CD4-positive, alpha-beta T cell treated with Interleukin-2 at 100 ng/mL for 4 hours (primary cell): ENCODE results near the gene ESAM.
"Not testable (repeated sequence)": the region's sequence is repeated elsewhere in the genome, so short reads cannot be mapped to it uniquely, and the experiment has no call there.

Experiments
- DNase-seq: peaks from one replicate; pipeline ENCODE4 v3.0.0-alpha.2; 2020; ENCODE audit warnings: low spot score

The ESAM gene

DNA sequence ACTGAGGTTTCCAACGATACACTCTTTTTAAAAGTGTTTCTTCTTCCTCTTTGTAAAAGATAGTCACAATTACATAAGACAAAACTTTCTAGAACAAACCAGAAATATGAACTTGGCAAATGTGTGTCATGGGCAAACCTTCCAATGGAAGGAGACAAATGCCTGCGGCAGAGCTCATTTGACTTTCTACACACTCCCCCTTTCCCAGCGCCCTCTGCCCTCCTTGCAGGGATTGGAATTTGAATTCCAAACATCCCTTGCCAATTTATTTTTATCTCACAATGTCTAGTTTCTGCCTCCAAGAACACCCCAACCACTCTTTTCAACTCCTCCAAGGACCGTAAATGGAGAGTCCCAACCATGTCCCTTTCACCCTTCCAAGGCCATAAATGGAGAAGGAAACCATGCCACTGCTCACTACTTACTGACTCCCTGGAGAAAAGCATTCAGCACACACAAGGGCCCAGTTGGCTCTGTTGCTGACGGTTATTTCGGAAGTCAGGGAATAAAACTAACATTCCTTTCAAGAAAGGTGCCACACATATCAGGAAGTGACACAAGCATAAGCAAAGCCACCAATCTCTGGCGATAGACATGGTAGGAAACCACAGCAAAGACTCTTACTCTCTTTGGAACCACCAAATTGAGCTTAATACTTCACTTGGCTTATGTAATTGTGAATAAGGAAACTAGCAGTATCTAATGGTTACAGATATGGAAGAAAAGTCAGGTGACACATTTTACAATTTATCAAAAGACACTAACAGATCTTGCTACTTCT, 15.0 kb upstream of the ESAM start:
- DNase-seq = no peak

DNA sequence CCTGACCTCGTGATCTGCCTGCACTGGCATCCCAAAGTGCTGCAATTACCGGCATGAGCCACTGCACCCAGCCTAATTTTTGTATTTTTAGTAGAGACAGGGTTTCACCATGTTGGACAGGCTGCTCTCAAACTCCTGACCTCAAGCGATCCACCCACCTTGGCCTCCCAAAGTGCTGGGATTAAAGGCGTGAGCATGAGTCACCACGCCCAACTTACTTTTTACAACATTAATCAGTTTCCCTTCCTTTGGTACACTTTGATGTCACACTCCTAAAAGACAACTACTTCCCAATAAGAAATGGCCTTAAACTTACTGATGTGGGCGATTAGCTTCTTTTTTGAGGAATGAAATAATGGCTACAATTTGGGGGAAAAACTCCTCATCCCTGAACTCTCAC, 8.9 kb upstream of the ESAM start:
- not testable (repeated sequence) for DNase-seq

DNA sequence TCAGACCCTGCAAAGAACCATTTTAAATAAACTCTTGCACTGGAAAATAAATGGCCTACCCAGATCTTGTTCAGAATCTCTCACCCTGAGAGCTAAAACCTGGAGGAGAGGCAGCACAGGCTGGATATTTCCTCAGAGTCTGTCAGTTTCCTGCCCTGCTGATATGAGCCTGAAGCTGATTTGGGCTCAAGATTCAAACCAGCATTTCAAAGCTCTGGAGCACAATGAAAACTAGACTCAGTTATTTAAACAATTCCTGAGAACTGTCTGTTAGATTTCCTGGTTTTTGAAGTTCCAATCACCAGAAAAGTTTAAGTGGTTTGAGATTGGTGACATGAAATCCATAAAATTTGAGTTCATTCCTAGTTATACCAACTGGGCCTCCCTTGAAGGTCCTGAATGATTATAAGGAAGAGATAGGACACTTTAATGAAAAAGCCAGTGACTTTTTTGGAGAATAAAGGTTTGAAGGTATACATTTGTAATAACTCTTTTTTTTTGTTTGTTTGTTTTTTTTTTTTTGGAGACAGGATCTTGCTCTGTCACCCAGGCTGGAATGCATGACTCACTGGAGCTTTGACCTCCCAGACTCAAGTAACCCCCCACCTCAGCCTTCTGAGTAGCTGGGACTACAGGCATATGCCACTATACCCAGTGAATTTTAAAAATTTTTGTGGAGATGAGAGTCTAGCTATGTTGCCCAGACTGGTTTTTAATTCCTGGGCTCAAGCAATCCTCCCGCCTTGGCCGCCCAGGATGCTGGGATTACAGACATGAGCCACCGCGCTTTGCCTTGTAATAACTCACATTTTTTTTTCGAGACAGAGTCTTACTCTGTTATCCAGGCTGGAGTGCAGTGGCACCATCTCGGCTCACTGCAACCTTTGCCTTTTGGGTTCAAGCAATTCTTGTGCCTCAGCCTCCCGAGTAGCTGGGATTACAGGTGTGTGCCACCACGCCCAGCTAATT, 8.0 kb upstream of the ESAM start:
- DNase-seq = no peak

DNA sequence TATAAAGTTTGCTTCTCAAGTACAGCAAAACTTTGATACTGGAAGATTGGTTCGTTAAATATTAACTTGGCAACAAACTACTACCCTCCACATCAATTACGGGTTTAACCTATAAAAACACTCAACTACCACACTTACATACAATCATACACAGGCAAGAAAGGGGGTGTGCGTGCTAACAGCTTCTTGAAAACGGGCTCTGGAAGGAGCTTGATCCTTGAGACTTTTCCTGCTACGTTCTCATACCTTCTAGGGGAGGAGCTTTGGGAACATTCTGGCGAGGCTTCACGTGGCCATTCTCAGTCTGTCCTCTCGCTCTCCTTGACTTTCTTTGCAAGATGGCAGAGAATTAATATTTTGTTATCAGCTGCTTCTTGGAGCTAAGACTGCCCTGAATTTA, 6.8 kb upstream of the ESAM start:
- no peak for DNase-seq

DNA sequence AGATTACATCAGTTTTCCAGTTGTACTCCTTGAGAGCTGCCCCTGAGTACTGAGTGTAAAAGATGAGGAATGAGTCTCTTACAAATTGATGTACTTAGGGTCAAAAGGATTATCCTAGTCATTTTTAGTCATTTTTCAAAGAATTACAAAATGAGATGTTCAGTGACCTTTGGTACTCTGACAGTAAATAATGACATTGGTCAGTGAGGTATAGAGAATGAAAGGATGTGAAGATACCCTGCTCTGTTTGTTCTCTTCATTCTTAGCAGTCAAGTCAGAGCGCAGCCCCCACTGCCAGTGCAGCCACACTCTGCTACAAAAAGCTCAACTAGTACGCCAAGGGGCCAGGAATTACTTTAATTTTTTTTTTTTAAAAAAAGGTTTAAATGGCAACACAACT, 4.1 kb upstream of the ESAM start:
- DNase-seq = no peak

DNA sequence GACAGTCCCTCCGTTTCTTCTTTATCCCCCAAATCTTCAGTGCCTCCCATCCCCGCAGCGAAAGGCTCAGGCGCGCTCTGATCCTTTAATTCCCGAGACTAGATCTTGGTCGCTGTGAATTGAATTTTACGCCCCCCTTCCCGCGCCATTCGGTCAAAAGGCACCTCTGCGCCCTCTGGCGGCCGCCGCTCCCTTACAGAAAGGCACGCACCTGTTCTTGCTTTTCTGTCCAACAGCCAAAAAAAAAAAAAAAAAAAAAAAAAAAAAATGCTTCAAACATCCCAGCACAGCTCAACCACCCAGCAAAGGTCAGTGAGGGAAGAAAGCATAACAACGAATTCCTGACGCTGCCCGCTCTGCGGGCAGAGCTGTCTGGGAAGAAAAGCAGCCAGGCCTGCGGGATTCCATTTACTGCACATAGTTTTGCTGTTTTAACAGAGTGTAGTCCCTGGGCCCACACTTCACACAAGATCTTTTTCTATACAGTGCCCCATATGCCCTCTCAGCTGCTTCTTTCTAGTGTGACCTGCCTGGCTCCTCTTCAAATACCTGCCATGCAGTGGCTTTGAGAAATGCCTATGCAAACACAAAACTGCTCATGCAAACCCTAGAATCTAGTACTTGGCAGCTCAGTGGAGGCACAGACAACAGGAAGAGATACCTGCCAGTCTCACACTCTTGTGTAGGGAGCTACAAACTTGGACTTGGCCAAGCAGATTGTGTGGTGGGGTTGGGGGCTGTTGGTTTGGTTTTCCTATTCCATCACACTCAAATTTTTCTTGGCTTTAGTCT, 1.3 kb upstream of the ESAM start:
- DNase-seq = peak; percentile 84

DNA sequence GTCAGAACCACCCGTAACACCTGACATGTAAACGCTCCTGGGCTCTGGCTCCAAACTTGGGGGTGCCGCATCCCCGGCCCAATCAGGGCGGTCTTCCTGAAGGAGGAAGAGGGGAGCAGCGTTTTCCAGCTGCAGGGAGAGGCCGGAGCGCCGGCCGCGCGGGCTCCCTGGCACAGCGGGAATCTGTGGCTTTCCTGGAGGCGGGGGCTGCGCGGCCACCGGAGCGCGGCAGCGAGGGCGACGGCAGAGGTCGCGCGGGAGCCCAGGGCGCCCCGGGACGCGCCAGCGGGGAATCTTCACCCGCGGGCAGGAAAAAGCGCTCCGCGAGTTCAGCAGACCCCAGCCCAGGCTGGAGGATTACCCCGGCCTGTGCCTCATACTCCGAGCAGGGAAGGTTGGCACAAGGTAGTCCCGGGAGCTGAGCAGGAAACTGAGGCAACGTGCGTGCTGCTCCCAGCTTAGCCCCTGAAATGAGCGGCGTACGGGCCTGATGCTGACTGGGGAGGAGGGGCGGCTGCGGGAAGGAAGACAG, 600 bp upstream of the ESAM start:
- no peak for DNase-seq

DNA sequence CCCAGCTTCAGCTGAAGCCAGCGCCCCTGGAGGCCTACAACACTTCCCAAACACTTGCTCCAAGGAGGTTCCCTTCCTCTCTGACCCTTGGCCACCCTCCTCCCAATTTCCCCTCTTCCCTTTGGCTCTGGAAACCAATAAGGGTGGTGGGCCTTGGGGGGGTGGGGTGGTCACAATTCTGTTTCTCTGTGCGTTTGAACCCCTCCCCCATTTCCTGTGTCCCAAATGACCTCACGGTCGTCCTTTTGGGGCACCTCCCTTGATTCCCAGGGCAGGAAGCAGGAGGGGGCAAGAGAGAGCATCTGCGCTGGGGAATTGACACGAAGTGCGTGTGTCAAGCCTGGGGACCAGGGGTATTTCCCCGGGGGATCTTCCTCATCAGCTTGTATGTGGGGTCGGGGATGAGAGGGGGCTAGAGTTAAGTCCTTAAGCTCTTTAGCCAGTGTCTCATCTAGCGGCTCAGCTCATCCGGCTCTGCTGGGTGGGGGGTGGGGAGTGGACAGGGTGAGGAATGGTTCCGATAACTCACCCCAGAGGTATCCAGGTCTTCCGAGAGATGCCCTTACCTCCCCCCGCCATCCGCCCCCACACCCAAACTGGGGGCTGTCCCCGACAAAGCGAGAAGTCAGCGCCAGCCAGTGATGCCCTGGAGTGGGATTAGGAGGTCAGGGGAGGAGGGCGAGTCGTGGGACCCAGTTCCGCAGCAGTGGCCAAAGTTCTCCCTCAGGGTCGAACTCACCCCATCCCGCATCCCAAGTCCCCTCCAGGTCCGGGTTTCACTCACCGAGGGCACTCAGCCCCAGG, 587 bp downstream of the ESAM start:
- no peak for DNase-seq

DNA sequence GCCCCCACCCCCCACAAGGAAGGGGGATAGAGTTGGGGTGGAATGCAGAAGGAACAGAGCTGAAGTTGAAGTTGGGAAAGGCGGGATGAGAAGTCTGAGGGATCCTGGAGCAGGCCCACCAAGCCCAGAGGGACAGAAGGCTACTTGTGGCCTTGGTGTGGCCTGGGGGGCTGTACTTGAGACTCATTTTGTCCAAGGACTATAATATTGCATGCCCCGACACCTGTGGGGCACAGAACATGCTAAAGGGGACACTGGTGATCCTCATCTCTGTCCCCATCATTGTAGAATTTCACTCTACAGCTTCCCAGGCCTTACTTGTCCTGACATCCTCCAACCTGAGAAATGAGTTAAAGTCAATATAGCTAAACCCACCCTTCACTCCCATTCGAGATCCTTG, 1.3 kb downstream of the ESAM start:
- DNase-seq = no peak

DNA sequence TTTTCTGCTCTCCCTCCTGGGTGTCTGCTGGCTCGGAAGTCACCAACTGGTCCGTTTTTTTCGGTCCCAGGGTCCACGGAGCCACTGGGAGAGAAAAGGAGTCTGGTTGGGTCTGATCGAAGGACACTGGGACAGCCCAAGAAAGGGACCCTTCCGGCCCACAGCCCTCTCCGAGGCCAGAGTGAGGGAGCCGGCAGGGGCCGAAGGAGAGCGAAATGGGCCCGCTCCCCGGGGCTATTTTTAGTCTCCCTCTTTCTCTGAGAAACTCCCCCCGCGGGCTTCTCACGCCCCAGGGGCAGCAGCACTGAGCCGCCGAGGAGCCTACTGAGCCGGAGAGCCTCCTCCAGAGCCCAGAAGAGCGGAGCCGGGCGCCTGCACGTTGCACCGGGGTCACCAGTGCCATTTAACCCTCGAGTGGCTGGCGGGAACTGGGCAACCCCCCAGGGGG, 1.9 kb downstream of the ESAM start:
- no peak for DNase-seq

DNA sequence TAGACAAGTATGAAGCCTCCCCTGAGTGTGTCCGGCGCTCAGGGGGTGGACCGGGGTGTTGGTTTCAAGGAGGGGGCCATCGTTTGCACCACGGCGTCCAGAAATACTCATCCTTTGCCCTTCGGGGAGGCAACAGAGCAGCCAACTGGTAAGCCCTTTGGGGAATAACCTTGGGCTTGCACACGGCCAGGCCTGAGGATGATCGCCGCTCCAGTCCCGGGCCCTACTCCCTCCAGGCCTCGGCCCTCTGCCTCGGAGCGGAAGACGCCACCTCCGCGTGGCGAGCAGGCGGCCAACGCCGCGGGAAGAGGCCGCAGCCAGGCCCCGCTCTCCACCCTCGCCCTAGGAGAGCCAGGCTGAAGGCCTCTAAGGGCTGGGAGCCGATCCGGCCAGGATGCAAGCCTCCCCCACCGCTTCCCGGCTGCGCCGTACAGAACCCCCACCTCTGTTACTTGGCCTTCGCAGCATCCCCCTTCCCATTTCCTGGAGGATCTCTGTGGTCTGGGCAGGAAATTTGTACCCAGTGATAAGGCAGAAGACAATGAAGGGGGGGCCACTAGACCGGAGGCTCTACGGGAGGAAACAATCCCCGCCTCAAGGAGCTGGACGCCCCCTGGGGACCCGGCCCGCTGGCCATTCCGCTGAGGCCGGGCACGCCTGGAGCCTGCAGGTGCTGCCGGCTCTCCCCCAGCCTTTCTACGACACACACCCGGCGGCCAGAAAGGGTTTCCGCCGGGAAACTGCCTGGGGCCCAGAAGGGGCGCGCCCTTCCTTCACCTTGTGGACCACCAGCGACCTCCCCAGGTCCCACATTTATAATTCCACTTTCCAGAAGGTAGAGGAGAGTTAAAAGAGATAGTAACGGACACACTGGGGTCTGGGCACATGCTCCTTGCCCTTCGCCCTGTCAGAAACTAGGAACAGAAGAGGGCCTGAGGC, 2.6 kb downstream of the ESAM start:
- DNase-seq = no peak

DNA sequence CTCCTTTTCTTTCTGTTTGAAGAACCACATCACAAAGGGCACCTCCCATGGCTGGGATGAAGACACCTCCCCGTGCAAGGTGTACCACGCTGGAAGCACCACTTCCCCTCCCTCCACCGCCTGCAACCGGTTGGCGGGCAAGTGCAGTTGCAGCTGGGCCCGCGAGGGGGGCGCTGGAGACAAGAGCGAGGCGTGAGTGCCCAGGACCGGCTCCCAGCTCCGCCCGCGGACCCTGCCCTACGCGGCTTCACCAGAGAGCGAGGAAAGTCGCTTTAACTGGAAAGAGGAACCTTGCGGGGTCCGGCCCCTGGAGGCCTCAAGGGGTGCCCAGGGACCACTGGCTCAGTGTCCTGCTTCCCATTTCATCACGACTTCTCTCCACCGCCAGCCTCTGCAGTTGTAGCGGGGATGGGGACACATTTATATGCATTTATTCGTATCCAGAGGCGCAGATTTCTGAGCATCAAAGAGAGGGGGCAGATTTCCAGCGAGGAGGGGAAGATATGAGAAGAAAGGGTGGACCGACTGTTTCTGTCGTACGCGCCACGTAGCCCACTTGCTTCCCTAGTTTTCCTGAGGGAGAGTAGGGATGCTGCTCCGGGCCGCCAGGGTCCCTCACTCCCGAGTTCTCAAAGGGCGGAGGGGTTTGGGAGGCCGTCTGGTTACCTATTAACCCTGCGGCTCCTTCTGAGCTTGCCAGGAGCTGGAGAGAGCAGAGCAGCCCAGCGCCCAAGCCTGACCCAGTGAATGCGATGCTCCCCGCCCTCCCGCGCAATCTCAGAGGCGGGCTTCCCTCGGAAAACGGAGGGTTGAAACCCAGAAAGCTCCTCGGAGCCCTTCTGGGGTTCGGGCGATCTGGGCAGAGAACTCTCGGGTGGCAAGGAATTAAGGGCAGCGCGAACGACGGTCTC, 3.5 kb downstream of the ESAM start:
- peak; percentile 67 for DNase-seq

DNA sequence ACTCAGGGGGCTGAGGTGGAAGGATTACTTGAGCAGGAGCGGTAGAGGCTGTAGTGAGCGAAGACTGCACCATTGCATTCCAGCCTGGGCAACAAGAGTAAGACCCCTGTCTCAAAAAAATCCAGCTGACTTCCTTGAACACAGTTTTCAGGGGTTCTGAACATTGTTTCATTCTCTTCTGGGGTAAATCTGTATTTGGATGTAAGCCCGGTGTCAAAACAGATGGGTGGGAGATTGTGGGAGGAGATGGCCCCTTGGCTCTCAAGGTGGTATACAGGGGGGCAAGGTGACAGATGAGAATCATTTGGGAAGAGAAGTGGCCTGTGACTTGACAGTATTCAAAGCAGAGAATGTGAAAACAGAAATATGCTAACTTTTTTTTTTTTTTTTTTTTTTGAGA, 4.8 kb downstream of the ESAM start:
- no peak for DNase-seq

DNA sequence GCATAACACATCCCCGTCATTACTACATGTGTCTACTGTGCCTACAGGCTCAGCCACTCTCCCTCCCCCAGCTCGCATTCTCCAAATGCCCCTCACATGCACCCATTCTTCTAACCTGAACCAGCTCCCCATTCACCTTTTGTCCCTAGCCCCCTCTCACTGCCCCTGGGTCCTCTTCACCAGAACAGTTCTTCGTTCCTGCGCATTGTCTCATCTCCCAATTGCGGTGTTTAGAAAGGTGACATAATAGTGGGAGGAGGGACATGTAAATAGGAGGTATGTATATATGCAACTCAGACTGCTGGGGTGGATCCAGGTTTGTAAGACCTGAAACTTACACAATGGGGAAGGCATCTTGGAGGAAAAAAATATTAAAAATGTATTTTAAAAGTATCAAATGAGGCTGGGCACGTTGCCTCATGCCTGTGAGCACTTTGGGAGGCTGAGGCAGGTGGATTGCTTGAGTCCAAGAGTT, 5.3 kb downstream of the ESAM start:
- no peak for DNase-seq

DNA sequence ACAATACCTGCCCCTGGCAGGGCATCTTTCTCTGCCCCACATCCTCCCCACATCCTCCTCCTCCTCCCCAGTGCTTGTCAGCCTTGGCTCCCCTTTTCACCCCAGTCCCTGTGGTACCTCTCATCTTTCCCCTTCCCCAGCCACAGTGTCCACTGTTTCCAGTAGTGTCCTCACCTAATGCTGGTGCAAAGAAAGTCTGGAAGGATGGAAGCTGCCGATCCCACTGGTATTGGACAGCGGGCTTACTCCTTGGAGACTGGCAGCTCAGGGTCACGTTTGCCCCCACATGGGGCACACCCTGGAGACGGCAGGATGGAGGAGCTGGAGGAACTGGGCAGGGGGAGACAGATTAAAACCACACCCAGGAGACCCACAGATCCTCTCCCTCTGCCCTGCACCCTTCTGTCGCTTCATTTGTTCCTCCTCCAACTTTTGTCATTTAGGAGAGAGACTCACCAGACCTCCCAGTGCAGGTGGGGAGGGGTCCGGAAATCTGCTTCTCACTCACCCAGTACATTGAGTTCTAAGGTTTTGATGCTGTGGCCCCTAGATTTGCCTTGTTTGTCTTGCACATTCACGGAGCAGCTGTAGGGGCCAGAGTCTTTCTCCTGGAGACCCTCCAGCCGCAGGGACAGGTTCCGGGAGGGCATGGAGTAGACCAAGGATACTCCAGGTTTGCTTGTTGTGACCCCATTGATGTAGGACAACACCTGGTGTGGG, 5.9 kb downstream of the ESAM start:
- no peak for DNase-seq

DNA sequence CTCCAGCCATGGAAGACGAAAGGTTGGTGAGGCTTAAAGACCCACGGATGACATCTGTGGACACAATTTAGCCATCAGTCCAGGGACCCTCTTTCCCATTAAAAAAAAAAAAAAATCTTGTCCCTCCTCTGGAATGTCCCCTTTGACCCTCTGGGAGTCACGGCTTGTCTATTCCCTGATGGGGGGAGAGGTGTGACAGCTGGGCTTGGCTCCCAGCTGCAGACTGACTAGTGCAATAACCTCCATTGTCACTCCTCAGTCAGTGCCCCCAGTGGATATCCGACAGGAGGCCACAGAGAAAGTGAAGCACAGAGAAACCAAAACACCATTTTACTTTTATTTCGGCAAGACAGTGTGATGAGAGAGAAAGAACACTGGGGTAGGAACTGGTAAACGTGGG, 7.4 kb downstream of the ESAM start:
- no peak for DNase-seq

DNA sequence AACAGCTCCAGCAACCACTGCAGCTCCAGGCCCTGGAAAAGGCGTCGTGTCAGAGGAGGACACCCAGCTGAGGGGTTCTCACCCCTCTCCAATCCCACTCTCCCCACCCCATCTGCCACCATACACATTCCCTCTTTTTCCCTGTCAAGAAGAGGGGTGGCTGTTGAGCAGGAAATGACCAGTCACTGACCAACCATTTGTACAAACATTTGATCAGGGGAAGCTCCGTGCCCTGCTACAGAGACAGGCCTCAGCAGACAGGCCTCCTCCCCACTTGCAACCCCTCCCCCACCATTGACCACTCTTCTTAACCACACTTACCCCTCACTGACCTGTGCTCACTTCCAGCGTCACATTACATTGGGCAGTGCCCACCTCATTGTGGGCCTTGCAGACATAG, 7.8 kb downstream of the ESAM start:
- DNase-seq = no peak

DNA sequence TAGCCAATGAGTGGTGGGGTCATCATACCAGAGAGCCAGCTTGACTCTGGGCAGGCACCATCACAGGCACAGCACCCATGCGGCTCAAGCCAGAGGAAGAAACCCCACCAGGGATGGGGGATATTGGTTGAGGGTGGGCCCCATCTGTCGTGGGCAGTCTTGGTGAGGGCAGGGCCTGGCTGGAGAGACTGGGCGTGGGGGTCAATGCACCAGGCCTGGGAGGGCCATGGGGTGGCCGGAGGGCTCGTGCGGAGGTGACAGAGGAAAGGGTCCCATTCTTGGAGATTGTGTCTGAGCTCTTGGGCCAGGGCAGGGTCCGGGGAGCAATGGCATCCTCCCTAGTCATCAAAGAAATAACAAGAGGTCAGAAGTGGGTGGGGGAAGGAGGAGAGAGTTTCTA, 8.5 kb downstream of the ESAM start:
- no peak for DNase-seq
